ENCODE results near the gene CLEC4C. TPM values are rescaled to one million over a fixed set of nuclear protein-coding genes. Genes with fewer than 3 reads are reported as not detected.
"Not testable (repeated sequence)": the region's sequence is repeated elsewhere in the genome, so short reads cannot be mapped to it uniquely, and the experiment has no call there.

CLEC4C gene
- total RNA-seq, 2 experiments from 2014 or later, result not detected

GRCh38 chr12:7756993-7757392, 9.8 kb upstream of the CLEC4C start:
- DNase-seq (no peak), ATAC-seq (no peak)
- TF ChIP-seq CTCF (IDR thresholded peaks at IDR 0.05), result no peak
- no peak overlapping the region for H3K27ac Mint-ChIP-seq
- peaks cover 3% of the 10 kb centered on the region for H3K27me3 Mint-ChIP-seq
- H3K4me3 Mint-ChIP-seq, result no peak overlapping the region
- ChIA-PET POLR2A (no interaction called here), CTCF (no interaction called here)
- intact Hi-C loops (cut with micrococcal nuclease), result no loop called here
- H3K4me1 Mint-ChIP-seq (ENCODE audit: low read depth), result no peaks in the 10 kb centered on the region
- H3K9me3 Mint-ChIP-seq, result no peaks in the 10 kb centered on the region
- no peaks in the 10 kb centered on the region for H3K36me3 Mint-ChIP-seq (ENCODE audit: low read depth)

- H3K36me3 Mint-ChIP-seq (ENCODE audit: low read depth); CTCF ChIA-PET; POLR2A ChIA-PET; H3K27me3 Mint-ChIP-seq; H3K4me1 Mint-ChIP-seq (ENCODE audit: low read depth); H3K9me3 Mint-ChIP-seq; ATAC-seq; H3K4me3 Mint-ChIP-seq; H3K27ac Mint-ChIP-seq; intact Hi-C loops (cut with micrococcal nuclease): not testable (repeated sequence)
- peak; percentile 10 for DNase-seq
Measured at GRCh38 chr12:7755668-7756067, 8.5 kb upstream of the CLEC4C start.

GRCh38 chr12:7751941-7752922, 5.1 kb upstream of the CLEC4C start:
- H3K4me1 Mint-ChIP-seq (ENCODE audit: low read depth); DNase-seq; H3K27ac Mint-ChIP-seq; H3K4me3 Mint-ChIP-seq; POLR2A ChIA-PET; H3K27me3 Mint-ChIP-seq; H3K9me3 Mint-ChIP-seq; ATAC-seq; intact Hi-C loops (cut with micrococcal nuclease); H3K36me3 Mint-ChIP-seq (ENCODE audit: low read depth): not testable (repeated sequence)
- CTCF ChIA-PET, result interaction anchor here (1.0 to 1.7 kb wide), 2 partner anchors 54 to 164 kb away, joined by 3 read pairs; no protein-coding TSS in a partner anchor

- no peaks in the 10 kb centered on the region for H3K4me1 Mint-ChIP-seq (ENCODE audit: low read depth)
- ATAC-seq (no peak), DNase-seq (peak; percentile 5)
- no peaks in the 10 kb centered on the region for H3K9me3 Mint-ChIP-seq
- no peaks in the 10 kb centered on the region for H3K27me3 Mint-ChIP-seq
- no peak overlapping the region for H3K27ac Mint-ChIP-seq
- no peak overlapping the region for H3K4me3 Mint-ChIP-seq
- ChIA-PET CTCF (interaction anchor here (1.0 to 1.7 kb wide), 2 partner anchors 55 to 163 kb away, joined by 3 read pairs; no protein-coding TSS in a partner anchor), POLR2A (no interaction called here)
- H3K36me3 Mint-ChIP-seq (ENCODE audit: low read depth), result no peaks in the 10 kb centered on the region
- intact Hi-C loops (cut with micrococcal nuclease), result no loop called here
- no peak for TF ChIP-seq CTCF (IDR thresholded peaks at IDR 0.05)
Measured at GRCh38 chr12:7751394-7751793, 4.2 kb upstream of the CLEC4C start.

- no peak for ATAC-seq
- no peaks in the 10 kb centered on the region for H3K9me3 Mint-ChIP-seq
- H3K4me3 Mint-ChIP-seq, result no peak overlapping the region
- H3K27me3 Mint-ChIP-seq, result no peaks in the 10 kb centered on the region
- H3K4me1 Mint-ChIP-seq (ENCODE audit: low read depth), result no peaks in the 10 kb centered on the region
- intact Hi-C loops (cut with micrococcal nuclease), result no loop called here
- ChIA-PET POLR2A (no interaction called here), CTCF (interaction anchor here (1.7 kb wide), 1 partner anchor 56 kb away, joined by 3 read pairs; no protein-coding TSS in a partner anchor)
- H3K27ac Mint-ChIP-seq, result no peak overlapping the region
- no peak for DNase-seq
- no peaks in the 10 kb centered on the region for H3K36me3 Mint-ChIP-seq (ENCODE audit: low read depth)
- TF ChIP-seq CTCF (IDR thresholded peaks at IDR 0.05), result no peak
Measured at GRCh38 chr12:7750350-7750749, 3.2 kb upstream of the CLEC4C start.

- Mint-ChIP-seq H3K9me3 (no peaks in the 10 kb centered on the region), H3K4me3 (no peak overlapping the region), H3K27me3 (no peaks in the 10 kb centered on the region), H3K27ac (no peak overlapping the region), H3K4me1 (ENCODE audit: low read depth) (no peaks in the 10 kb centered on the region), H3K36me3 (ENCODE audit: low read depth) (no peaks in the 10 kb centered on the region)
- no peak for TF ChIP-seq CTCF (IDR thresholded peaks at IDR 0.05)
- CTCF ChIA-PET, result no interaction called here
- DNase-seq (no peak), ATAC-seq (no peak)
- intact Hi-C loops (cut with micrococcal nuclease), result no loop called here
- POLR2A ChIA-PET, result no interaction called here
Measured at GRCh38 chr12:7749442-7749841, 2.3 kb upstream of the CLEC4C start.

Data from activated CD8-positive, alpha-beta T cell treated with anti-CD3 and anti-CD28 coated beads for 36 hours (primary cell).